ENCODE results near the gene WDR37. TPM values are rescaled to one million over a fixed set of nuclear protein-coding genes. Genes with fewer than 3 reads are reported as not detected.

The WDR37 gene
- total and polyA plus RNA-seq, 10 of the 15 experiments (the other 5 are each of a cell fraction or from before 2014, with no cell fraction given) = 1.9 to 11.1 (median 7.1) TPM

- H3K27ac ChIP-seq (ENCODE audit: control insufficient read depth, insufficient read depth) = no peak overlapping the region
- H3K27me3 ChIP-seq (replicated peaks in 1 of 2; ENCODE audit: control insufficient read depth in 2 of 2, insufficient read depth in 2 of 2, low read length in 1 of 2) = no peaks in the 10 kb centered on the region
- no peaks in the 10 kb centered on the region for H3K9me3 ChIP-seq (replicated peaks; ENCODE audit: control insufficient read depth, insufficient read depth, low read length)
- over 99% methylated on average over 7 of the region's 7 CpGs for WGBS (ENCODE audit: insufficient coverage, insufficient replicate concordance, low lambda C conversion rate, missing lambda C conversion rate)
- peaks cover 0 to 6% of the 10 kb centered on the region in 2 experiments; a peak in 1 of 4 replicates for H3K36me3 ChIP-seq (ENCODE audit: control insufficient read depth in 2 of 2, insufficient read depth in 2 of 2, low read length in 1 of 2)
- DNase-seq (ENCODE audit: low read depth, low spot score) (no peak), ATAC-seq (no peak), FAIRE-seq (no peak)
- SMC1A ChIA-PET (ENCODE audit: uncharacterized antibody, unreplicated experiment) = interaction anchor here (0.7 kb wide), 1 partner anchor 90 kb away, joined by 3 read pairs; no protein-coding TSS in a partner anchor
- H3K9ac ChIP-seq (ENCODE audit: control insufficient read depth, insufficient read depth, low read length) = no peak overlapping the region
- H4K20me1 ChIP-seq (ENCODE audit: control insufficient read depth, insufficient read depth) = no peaks in the 10 kb centered on the region
- intact Hi-C loops (cut with micrococcal nuclease; ENCODE audit: unreplicated experiment) = no loop called here
- RAD21 ChIA-PET (ENCODE audit: unreplicated experiment) = no interaction called here
- H3K4me2 ChIP-seq (ENCODE audit: control insufficient read depth, insufficient read depth) = no peak overlapping the region
- H2AFZ ChIP-seq (ENCODE audit: control insufficient read depth, low read depth, low read length) = no peak overlapping the region
- POLR2A ChIA-PET = no interaction called here
- H3K4me3 ChIP-seq = no peak overlapping the region
- BruUV-seq (replicated peaks) = no TSS peak
- peaks cover 12% of the 10 kb centered on the region for H3K4me1 ChIP-seq (ENCODE audit: control insufficient read depth, insufficient read depth, low read length)
- peaks cover 27% of the 10 kb centered on the region for H3K79me2 ChIP-seq (ENCODE audit: control insufficient read depth, insufficient read depth, low read length)
- in situ Hi-C loops (cut with MboI) = no loop called here
- TF ChIP-seq MEF2B (IDR thresholded peaks at IDR 0.05; ENCODE audit: partially characterized antibody, poor library complexity, severe bottlenecking) (no peak), CREB1 (IDR thresholded peaks at IDR 0.05; ENCODE audit: low read depth) (no peak), CEBPZ (IDR thresholded peaks at IDR 0.05; ENCODE audit: low read depth, low read length) (no peak), PAX8 (IDR thresholded peaks at IDR 0.05) (no peak), ZNF384 (IDR thresholded peaks at IDR 0.05; ENCODE audit: borderline replicate concordance, low read depth, low read length) (no peak), BRCA1 (IDR thresholded peaks at IDR 0.05; ENCODE audit: low read depth, low read length) (no peak), HSF1 (IDR thresholded peaks at IDR 0.05; ENCODE audit: low read depth, low read length) (no peak), FOXM1 (IDR thresholded peaks at IDR 0.05; ENCODE audit: low read depth, low read length) (no peak), GABPA (IDR thresholded peaks at IDR 0.05; ENCODE audit: low read depth) (no peak), CBX5 (IDR thresholded peaks at IDR 0.05; ENCODE audit: low read depth) (no peak), EED (IDR thresholded peaks at IDR 0.05; ENCODE audit: low read depth) (no peak), NFIC (IDR thresholded peaks at IDR 0.05; ENCODE audit: low read depth, low read length) (no peak), MEF2A (IDR thresholded peaks at IDR 0.05; ENCODE audit: insufficient read depth, low read depth, low read length) (no peak)
- TF ChIP-seq, protein P1, sequence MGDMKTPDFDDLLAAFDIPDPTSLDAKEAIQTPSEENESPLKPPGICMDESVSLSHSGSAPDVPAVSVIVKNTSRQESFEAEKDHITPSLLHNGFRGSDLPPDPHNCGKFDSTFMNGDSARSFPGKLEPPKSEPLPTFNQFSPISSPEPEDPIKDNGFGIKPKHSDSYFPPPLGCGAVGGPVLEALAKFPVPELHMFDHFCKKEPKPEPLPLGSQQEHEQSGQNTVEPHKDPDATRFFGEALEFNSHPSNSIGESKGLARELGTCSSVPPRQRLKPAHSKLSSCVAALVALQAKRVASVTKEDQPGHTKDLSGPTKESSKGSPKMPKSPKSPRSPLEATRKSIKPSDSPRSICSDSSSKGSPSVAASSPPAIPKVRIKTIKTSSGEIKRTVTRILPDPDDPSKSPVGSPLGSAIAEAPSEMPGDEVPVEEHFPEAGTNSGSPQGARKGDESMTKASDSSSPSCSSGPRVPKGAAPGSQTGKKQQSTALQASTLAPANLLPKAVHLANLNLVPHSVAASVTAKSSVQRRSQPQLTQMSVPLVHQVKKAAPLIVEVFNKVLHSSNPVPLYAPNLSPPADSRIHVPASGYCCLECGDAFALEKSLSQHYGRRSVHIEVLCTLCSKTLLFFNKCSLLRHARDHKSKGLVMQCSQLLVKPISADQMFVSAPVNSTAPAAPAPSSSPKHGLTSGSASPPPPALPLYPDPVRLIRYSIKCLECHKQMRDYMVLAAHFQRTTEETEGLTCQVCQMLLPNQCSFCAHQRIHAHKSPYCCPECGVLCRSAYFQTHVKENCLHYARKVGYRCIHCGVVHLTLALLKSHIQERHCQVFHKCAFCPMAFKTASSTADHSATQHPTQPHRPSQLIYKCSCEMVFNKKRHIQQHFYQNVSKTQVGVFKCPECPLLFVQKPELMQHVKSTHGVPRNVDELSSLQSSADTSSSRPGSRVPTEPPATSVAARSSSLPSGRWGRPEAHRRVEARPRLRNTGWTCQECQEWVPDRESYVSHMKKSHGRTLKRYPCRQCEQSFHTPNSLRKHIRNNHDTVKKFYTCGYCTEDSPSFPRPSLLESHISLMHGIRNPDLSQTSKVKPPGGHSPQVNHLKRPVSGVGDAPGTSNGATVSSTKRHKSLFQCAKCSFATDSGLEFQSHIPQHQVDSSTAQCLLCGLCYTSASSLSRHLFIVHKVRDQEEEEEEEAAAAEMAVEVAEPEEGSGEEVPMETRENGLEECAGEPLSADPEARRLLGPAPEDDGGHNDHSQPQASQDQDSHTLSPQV (IDR thresholded peaks at IDR 0.05) = no peak
- CTCF ChIA-PET = no interaction called here
Measured at GRCh38 chr10:1063232-1063865, 7.2 kb downstream of the WDR37 start.

Measured in GM12878 (cell line).